K562 (cell line): Measurements from ENCODE around the gene GPR176.

Experiments
- POLR2A ChIP-seq: fragments of 450-650 bp; conservative IDR thresholded peaks from 2 replicates; pipeline ENCODE4 v1.6.1; 2016
- TRIM28 ChIP-seq: fragments of 450-650 bp; IDR thresholded peaks from 2 replicates; pipeline ENCODE4 v1.6.1; 2017

- TF ChIP-seq TRIM28 (no peak), POLR2A (no peak)
These were observed 127.2 kb downstream of the GPR176 start for GRCh38 chr15:39792844-39793335.
